HG03097 (cell line): ENCODE measurements around the gene CXCR3.
"Not testable (repeated sequence)": the region's sequence is repeated elsewhere in the genome, so short reads cannot be mapped to it uniquely, and the experiment has no call there.

Source experiments
- ATAC-seq: cut with Tn5 transposase; IDR thresholded peaks from one replicate; pipeline ENCODE4 v1.9.1; 2021; ENCODE audit not compliant: unreplicated experiment, low FRiP score

The CXCR3 gene

DNA sequence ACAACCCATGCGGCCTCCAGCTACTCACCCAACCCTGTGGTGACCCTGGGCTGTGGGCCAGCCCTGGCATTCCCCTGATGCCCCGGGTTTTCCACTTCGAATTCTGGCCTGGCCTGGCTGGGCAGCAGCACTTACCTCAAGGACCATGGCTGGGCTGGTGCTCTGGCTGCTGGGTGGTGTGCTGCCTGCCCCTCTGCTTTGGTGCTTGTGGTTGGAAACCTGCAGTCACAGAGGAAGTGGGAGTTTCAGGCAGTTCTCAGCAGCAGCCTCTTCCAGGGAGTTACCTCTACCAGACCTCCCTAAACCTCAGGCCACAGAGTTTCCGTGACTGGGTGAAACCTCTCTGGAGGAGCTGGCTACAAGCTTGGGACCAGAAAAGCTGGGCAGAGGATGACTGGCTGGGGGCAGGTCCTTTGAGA lies at the start of gene CXCR3:
Gene CXCR3 (minus strand): TSS at position 209 of the 419 bp plus-strand sequence. CDS start 62 bp downstream, at position 147.
- ATAC-seq = peak; percentile 45

GRCh38 chrX:71667328-71668247 lies 49.3 kb upstream of the CXCR3 start, which contains the start of gene LOC101059915:
Gene LOC101059915 (plus strand): TSS chrX:71667546.
- no peak for ATAC-seq

DNA sequence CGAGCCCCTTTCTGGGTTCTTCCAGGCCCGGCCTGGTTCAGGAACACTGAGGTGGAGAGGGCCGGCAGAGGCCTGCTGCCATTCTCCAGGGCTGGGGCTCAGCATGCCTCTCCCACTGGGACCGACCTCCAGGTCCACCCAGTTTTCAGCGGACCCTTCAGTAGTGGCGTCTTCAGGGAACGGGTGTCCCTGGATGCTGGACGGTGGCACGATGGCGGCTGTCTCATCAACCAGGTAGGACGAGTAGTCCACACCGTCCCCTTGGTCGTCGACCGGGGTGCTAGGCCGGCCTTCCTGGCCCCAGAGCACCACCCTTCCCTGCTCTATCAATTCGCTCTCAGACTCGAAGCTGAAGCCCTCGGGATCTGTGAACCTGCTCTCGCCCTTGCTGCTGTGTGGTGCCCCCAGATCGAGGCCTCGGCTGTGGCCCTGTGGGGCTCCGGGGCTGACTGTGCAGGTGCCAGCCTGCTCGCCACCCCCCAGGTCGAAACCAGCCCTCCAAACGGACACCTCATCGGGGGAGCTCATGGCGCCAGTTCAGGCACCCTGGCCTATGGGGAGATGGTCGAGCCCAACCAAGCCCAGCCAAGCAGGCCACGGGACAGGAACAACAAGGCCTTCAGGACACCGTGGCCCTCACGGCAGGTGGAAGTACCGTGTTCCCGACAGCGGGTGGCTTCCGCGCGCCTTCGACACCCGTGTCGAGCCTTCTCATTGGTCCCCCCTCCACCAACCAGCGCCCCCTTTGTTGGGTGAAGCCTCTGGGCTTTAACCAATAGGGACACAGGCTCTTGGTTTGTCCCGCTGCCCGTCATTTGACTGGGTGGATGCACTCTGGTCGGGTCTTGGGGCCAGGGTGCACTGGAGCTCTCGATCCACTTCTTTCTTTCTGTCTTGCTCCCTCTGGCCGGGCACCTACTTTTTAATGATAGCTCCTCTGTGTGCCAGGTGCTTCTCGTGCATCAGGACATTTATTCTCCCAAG lies 48.2 kb upstream of the CXCR3 start:
- no peak for ATAC-seq

- no peak for ATAC-seq
Observed at GRCh38 chrX:71665747-71666146, 47.4 kb upstream of the CXCR3 start.

DNA sequence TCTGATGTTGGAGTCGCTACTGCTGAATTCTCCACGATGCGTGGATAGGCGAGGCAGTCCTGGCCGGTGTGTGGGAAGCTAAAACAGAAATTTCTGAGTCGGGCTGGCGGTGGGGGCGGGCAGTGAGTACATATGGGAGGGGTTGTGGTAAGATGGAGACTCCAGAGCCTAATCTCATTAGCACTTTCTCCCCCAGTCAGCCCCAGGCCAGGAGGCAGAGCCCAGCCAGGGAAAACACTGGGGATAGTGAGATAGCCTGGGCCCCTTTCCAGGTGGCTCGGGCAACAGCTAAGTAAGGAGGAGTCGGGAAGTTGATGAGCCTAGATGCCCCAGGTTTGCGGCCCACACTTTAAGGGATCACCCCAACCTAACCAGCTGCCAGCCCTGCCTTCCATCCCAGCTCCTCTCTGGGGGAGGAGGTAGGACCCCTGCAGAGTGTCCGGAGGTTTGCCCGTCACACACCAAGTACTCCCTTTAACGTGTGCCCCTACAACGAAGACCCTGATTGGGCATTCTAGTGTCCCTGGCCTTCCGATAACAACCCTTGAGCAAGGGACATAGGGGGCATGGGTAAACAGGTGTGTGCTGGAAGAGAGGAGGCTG lies 46.7 kb upstream of the CXCR3 start:
- no peak for ATAC-seq

GRCh38 chrX:71664202-71664601 lies 45.9 kb upstream of the CXCR3 start:
- not testable (repeated sequence) for ATAC-seq

- not testable (repeated sequence) for ATAC-seq
Observed at GRCh38 chrX:71663238-71663637, 44.9 kb upstream of the CXCR3 start.

DNA sequence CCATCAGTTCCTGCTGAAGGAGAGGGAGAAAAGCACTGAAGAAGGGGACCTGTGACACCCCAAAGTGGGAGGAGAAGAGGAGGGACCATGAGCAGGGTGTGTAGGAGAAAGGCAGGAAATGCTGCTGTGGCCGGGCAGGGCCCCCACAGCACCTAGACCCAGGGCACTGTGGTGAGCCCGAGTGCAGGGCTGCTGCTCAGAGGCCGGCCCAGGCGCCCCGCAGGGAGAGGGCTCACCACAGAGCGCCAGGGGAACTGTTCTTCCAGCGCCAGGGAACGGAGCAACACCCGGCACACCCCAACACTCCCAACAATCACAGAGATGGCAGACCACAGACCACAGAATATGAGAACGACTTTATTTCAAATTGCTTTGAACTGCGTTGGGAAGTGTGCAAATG lies 44.3 kb upstream of the CXCR3 start:
- ATAC-seq = not testable (repeated sequence)

GRCh38 chrX:71661919-71662318 lies 43.6 kb upstream of the CXCR3 start:
- no peak for ATAC-seq

- ATAC-seq = no peak
Observed at GRCh38 chrX:71660562-71661416, 42.5 kb upstream of the CXCR3 start.

DNA sequence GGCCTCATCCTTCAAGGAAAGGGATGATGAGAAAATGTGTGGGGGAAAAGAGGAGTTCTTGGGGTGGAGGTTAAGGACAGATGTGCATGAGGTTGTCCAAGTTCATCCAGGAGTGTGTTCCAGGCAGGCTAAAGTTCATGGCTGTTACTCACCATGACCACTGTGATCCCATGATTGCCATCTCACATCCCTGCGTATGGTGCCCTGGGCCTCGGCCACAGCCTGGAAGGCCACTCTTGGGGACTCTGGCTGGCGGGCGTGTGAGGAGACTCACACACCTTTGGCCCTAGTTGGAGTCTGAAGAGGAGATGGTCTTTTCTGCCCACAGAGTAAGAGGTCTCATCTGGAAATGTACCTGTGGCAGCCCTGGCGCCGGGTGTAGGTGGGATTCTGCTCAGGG lies 41.6 kb upstream of the CXCR3 start:
- ATAC-seq = no peak

DNA sequence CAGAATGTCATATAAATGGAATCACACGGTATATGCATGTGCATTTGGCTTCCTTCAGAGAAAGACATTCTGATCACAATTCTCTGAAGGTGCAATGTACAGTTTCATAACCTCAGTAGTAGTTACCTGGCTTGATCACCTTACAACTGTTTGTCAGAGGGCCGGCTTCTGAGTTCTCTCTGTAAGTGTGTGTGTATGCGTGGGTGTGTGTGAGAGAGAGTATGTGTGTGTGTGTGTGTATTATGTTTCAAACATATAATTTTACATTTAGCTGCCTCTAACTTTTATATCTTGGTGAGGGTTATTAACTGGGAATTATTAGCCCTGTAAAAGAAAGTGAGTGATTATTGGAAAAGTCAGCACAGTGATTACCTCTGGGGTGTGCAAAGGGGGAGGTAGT lies 41.0 kb upstream of the CXCR3 start:
- ATAC-seq = no peak

- no peak for ATAC-seq
Observed at GRCh38 chrX:71657267-71657666, 39.0 kb upstream of the CXCR3 start.

DNA sequence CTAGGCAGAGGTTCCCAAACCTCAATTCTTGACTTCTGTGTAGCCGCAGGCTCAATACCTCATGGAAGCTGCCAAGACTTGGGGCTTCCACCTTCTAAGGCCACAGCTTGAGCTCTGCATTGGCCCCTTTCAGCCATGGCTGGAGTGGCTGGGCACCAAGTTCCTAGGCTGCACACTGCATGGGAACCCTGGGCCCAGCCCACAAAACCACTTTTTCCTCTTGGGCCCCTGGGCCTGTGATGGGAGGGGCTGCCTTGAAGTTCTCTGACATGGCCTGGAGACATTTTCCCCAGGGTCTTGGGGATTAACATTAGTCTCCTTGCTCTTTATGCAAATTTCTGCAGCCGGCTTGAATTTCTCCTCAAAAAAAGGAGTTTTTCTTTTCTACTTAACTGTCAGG lies 35.0 kb upstream of the CXCR3 start:
- no peak for ATAC-seq

DNA sequence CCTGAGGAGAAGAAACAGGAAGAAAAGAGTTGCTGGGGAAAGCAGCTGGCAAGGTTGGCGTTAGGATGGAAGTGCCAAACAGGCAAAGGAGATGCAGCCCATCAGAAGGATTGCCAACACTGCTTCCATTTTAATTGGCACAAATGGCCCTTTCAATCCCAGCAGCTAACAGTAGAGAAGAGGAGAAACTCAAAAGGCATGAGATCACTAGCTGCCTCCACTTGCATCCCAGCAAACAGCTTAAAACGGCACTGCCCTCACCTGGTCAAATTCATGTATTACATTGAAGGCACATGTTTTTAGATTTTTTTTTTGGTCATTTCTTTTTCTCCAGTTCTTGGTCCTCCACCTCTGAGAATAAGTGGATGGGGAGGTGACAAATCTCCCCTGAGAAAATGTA lies 34.1 kb upstream of the CXCR3 start:
- ATAC-seq = no peak

DNA sequence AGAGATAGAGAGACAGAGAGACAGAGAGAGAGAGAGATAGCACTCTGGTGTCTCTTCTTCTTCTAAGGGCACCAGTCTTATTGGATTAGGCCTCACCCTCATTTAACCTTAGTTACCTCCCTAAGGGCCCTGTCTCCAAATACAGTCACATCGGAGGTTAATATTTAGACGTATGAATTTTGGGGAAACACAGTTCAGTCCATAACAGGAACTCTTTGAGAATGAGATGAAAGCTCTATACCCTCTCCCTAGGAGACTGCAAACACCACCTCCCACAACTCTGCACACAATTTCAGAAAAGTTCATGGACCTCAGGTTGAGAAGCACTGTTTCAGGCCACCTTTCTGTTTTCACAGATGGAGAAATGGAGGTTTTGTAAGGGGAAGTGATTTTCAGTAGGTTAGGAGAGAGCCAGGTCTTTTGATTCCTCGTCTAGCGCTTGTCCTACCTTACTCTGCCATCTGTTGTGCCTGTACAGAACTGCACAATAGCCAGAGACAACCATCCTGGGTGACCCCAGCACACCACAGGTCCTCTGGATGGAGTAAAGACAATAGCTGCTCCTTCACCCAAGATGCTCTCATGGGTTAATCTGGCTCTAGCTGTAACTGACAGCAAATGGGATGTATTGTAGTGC lies 32.1 kb upstream of the CXCR3 start:
- ATAC-seq = peak; percentile 75

DNA sequence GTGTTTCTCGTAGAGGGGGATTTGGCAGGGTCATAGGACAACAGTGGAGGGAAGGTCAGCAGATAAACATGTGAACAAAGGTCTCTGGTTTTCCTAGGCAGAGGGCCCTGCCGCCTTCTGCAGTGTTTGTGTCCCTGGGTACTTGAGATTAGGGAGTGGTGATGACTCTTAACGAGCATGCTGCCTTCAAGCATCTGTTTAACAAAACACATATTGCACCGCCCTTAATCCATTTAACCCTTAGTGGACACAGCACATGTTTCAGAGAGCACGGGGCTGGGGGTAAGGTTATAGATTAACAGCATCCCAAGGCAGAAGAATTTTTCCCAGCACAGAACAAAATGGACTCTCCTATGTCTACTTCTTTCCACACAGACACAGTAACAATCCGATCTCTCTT lies 26.1 kb upstream of the CXCR3 start:
- ATAC-seq = not testable (repeated sequence)

DNA sequence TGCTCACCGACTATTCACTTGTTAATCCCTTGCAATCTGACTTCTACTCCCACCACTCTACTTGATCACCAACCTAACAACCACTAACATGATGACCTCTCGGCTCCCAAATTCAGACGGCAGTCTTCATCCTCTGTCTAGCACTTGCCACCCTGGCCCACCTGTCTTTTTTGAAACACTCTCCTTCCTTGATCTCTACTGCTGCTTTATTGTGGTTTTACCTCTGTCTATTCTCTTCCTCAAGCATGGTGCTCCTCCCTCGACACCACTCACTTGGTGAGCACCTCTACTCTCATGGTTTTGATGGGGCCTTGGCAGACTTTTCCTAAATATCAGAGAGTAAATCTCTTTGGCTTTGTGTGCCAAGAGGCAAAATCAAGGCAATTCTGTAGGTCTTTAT lies 21.7 kb upstream of the CXCR3 start:
- no peak for ATAC-seq

GRCh38 chrX:71638409-71638808 lies 20.1 kb upstream of the CXCR3 start:
- no peak for ATAC-seq
